RWPE1 (cell line): ENCODE data around the gene DISC1.

ENCODE experiments used
- CTCF ChIA-PET: fragments of 350-600 bp; sonication (Branson Sonifier 250); formaldehyde crosslinking; extraction: SDS; loops from one replicate; lab custom pipeline; 2021; lab: Yijun Ruan, JAX
- POLR2A ChIA-PET: fragments of 400-600 bp; formaldehyde crosslinking; extraction: SDS; loops from one replicate; lab custom pipeline; 2020; ENCODE audit warnings: antibody characterized with exemption; ENCODE audit not compliant: low non-redundant PET; lab: Yijun Ruan, JAX
- DNase-seq: peaks from one replicate; pipeline ENCODE4 v3.0.0; 2012; ENCODE audit warnings: low spot score
- H3K27ac ChIP-seq: fragments of 450-650 bp; 2 replicates; pipeline ENCODE4 v1.5.1; 2017
- TF ChIP-seq, protein P1 (sequence below): fragments of 450-650 bp; conservative IDR thresholded peaks from 2 replicates; pipeline ENCODE4 v1.5.1; 2017; ENCODE audit warnings: low read depth, mild to moderate bottlenecking

DISC1 gene

GRCh38 chr1:231596337-231596791 lies 30.2 kb upstream of the DISC1 start:
- H3K27ac ChIP-seq: no peak overlapping the region
- no peak for DNase-seq
- ChIA-PET POLR2A (no interaction called here), CTCF (no interaction called here)
- TF ChIP-seq, protein P1, sequence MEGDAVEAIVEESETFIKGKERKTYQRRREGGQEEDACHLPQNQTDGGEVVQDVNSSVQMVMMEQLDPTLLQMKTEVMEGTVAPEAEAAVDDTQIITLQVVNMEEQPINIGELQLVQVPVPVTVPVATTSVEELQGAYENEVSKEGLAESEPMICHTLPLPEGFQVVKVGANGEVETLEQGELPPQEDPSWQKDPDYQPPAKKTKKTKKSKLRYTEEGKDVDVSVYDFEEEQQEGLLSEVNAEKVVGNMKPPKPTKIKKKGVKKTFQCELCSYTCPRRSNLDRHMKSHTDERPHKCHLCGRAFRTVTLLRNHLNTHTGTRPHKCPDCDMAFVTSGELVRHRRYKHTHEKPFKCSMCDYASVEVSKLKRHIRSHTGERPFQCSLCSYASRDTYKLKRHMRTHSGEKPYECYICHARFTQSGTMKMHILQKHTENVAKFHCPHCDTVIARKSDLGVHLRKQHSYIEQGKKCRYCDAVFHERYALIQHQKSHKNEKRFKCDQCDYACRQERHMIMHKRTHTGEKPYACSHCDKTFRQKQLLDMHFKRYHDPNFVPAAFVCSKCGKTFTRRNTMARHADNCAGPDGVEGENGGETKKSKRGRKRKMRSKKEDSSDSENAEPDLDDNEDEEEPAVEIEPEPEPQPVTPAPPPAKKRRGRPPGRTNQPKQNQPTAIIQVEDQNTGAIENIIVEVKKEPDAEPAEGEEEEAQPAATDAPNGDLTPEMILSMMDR: no peak

GRCh38 chr1:231597971-231598370 lies 28.6 kb upstream of the DISC1 start:
- ChIA-PET CTCF (no interaction called here), POLR2A (no interaction called here)
- no peak for DNase-seq
- TF ChIP-seq, protein P1: no peak
- H3K27ac ChIP-seq: no peak overlapping the region

DNA sequence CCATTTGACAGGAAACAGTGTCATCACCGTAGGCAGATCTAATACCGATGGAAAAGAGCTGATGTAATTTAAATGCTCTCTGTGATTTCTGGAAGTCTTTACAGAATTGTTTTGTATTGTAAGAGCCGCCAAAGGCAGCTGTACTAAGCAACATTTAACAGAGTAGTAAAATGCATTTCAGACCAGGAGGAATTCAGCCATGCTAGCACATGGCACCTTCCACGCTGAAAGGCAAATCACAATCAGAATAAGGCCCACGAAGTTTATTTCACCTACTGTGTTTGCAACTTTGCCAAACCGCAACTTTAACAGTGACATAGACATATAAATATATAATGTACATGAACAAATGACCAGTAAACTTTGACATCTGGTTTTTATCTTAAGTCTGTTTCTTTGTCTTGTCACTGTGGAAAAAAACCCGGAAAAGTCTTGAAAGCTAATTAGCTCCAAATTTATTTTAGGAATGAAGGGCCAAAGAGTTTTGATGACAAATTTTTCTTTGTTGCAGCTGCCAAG lies 26.1 kb upstream of the DISC1 start:
- CTCF ChIA-PET: no interaction called here
- POLR2A ChIA-PET: no interaction called here

DNA sequence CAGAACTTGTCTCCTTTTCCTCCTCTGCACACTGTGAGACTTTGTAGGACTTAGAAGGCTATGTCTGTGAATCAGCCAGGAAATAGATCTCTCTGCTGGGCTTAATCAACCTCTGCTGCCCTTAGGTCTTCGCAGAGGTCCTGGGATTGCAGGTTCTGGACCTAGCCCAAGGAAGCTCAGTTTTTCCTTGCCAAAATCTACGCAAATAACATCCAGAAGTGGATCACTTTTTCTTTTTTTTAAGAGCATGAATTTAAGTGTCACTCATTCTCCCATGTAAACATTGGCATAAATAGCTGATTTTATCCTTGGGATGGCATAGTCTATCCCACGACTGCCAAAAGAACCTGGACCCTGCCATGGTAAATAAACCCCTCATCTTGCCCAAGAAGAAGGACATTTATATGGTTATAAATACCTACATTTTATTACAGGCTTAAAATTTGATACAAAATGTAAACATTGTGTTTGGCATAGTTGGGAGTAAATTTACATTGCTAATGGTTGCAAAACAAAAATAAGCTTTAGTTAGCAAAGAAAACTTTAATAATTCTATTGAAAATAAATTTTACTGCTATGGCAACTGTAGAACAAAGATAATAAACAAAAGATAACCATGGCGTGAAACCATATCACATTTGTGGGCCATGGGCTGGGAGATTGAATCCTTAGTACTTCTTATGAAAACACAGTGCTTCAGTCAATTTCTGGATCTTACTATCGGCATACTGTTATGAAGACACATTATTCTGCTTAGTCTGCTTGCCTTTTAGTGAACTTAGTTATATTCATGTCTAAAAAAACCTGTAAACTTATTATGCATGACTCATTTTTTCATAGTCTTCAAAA lies 24.5 kb upstream of the DISC1 start:
- POLR2A ChIA-PET: no interaction called here
- TF ChIP-seq, protein P1: no peak
- CTCF ChIA-PET: interaction anchor here (0.6 kb wide), 1 partner anchor 101 kb away, joined by 3 read pairs; no protein-coding TSS in a partner anchor
- no peak for DNase-seq
- no peak overlapping the region for H3K27ac ChIP-seq

More for the DNA sequence above, 26.1 kb upstream of the DISC1 start:
- TF ChIP-seq, protein P1: no peak
- no peak overlapping the region for H3K27ac ChIP-seq
- no peak for DNase-seq

- no peak for DNase-seq
- TF ChIP-seq, protein P1: no peak
- CTCF ChIA-PET: no interaction called here
- no peak overlapping the region for H3K27ac ChIP-seq
- POLR2A ChIA-PET: no interaction called here
These were observed 24.0 kb upstream of the DISC1 start for GRCh38 chr1:231602673-231602984.

DNA sequence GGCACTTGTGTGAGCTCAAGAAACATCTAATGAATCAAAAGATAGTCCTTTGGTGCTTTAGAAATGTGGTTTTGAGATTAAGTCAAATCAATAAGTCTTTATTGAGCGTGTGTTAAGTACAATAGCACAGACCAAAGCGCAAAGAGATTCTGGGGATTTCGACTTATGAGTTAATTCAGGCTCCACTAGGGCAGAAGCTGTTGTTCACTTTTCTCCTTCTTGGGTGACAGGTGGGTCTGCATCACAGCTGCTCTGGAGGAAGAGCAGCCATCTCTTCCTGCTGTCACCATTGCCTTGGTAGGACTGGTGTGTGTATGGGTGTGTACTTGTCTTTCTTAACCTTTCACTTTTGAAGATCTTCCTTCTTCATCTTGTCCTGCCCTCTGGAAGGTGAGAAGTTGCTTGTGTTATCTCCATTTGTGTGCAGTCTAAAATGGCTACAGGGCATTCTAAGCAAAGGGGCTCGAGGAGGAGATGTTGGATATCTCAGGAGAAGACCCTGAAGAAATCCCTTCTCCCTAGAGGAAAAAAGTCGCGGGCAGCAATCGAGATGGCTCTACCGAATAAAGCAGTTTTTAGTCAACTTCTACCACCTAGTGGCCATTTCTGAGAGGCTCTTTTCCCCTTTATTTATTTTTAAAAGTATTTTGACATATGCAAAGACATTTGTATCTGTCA lies 22.9 kb upstream of the DISC1 start:
- TF ChIP-seq, protein P1: peak; percentile 76
- ChIA-PET CTCF (interaction anchor here (0.6 to 0.7 kb wide), 2 partner anchors 120 to 247 kb away, joined by 4 to 5 read pairs; no protein-coding TSS in a partner anchor), POLR2A (no interaction called here)
- no peak overlapping the region for H3K27ac ChIP-seq
- DNase-seq: peak; percentile 46
